ENCODE results near the gene ZNF512.
A peak's percentile ranks its signal among the peaks of the same experiment; 100 is the strongest.

The ZNF512 gene

DNA sequence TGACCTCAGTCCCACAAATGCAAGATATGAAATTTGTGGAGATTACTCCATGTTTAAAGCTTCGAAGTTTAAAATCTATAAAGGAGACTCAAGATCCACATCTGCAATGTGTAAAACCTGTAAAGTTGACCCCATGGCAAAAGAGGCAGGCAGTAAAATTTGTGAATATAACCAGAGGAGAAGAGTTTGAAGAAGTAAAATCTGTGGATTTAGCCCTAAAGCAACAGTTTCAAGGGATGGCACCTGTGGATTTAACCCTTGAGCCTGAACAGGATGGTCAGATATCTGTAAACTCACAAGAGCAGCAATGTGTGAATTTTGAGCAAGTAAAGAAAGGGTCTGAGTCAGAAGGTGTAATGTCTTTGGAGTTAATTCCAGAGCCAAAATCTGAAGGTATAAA is 11.2 kb upstream of the ZNF512 start:
- no peak overlapping the region for H3K4me3 ChIP-seq (ENCODE audit: low read depth, low read length)
- DNase-seq (ENCODE audit: low read depth), result no peak
- TF ChIP-seq CTCF (IDR thresholded peaks at IDR 0.05; ENCODE audit: control insufficient read depth, extremely low read depth, insufficient read depth), result no peak

DNA sequence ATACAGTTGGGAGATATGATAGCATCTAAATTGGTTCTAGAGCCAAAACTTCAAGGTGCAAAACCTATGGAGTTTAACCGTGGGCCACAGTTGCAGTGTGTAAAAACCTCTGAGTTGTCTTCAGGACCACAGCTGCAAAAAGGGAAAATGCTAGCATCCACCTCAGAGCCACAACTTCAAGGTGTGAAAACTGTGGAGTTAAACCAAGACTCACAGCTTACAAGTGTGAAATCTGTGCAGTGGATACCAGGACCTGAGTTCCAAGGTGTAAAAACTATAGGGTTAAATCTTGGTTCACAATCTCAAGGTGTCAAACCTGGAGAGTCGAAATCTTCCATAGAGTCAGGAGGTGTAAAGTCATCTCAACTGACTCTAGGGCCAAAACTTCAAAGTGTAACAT is 10.4 kb upstream of the ZNF512 start:
- no peak overlapping the region for H3K4me3 ChIP-seq (ENCODE audit: low read depth, low read length)

GRCh38 chr2:27572998-27573429 is 9.8 kb upstream of the ZNF512 start:
- no peak for TF ChIP-seq CTCF (IDR thresholded peaks at IDR 0.05; ENCODE audit: control insufficient read depth, extremely low read depth, insufficient read depth)
- no peak for DNase-seq (ENCODE audit: low read depth)
- H3K4me3 ChIP-seq (ENCODE audit: low read depth, low read length), result no peak overlapping the region

More for the DNA sequence above, 10.4 kb upstream of the ZNF512 start:
- DNase-seq (ENCODE audit: low read depth), result no peak
- TF ChIP-seq CTCF (IDR thresholded peaks at IDR 0.05; ENCODE audit: control insufficient read depth, extremely low read depth, insufficient read depth), result no peak

DNA sequence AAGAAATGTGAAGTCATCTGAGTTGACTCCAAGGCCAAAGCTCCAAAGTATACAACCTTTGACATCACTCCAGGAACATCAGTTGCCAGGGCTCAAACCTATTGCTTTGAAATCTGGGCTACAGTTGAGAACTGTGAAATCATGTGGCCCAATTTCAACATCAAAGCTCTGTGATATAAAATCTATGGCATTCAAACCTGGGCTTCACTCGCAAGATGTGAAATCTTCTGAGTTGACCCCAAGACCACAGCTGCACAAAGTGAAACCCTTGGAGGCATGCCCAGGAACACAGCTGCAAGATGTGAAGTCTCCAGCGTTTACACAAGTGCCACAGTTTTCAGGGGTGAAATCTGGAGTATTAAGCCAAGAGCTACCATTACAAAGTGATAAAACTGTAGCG is 9.4 kb upstream of the ZNF512 start:
- no peak overlapping the region for H3K4me3 ChIP-seq (ENCODE audit: low read depth, low read length)
- no peak for DNase-seq (ENCODE audit: low read depth)
- no peak for TF ChIP-seq CTCF (IDR thresholded peaks at IDR 0.05; ENCODE audit: control insufficient read depth, extremely low read depth, insufficient read depth)

GRCh38 chr2:27581417-27582128 is 1.3 kb upstream of the ZNF512 start:
- H3K4me3 ChIP-seq (ENCODE audit: low read depth, low read length), result no peak overlapping the region
- no peak for DNase-seq (ENCODE audit: low read depth)
- TF ChIP-seq CTCF (IDR thresholded peaks at IDR 0.05; ENCODE audit: control insufficient read depth, extremely low read depth, insufficient read depth), result no peak

DNA sequence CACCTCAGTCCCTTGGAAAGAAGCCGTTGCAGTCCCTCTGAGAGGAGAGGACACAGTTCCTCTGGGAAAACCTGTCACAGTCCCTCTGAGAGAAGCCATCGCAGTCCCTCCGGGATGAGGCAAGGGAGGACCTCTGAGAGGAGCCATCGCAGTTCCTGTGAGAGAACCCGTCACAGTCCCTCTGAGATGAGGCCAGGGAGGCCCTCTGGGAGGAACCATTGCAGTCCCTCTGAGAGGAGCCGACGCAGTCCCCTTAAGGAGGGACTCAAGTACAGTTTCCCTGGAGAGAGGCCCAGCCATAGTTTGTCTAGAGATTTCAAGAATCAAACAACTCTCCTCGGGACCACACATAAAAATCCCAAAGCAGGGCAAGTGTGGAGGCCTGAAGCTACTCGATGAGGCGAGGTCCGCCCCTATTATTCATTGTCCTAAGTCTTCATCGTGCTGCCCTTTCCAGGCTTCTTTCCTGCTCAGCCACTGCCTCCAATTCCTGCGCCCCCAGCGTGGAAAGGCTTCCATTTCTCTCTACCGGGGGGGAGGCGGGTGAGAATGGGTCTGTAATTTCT is 630 bp upstream of the ZNF512 start:
- DNase-seq (ENCODE audit: low read depth), result no peak
- peak overlapping the region; percentile 87 for H3K4me3 ChIP-seq (ENCODE audit: low read depth, low read length)
- no peak for TF ChIP-seq CTCF (IDR thresholded peaks at IDR 0.05; ENCODE audit: control insufficient read depth, extremely low read depth, insufficient read depth)
